Measurements from ENCODE around the gene ANKRD52. TPM values are rescaled to one million over a fixed set of nuclear protein-coding genes. Genes with fewer than 3 reads are reported as not detected.
A peak's percentile ranks its signal among the peaks of the same experiment; 100 is the strongest.
"Not testable (repeated sequence)": the region's sequence is repeated elsewhere in the genome, so short reads cannot be mapped to it uniquely, and the experiment has no call there.

ANKRD52 gene
- total RNA-seq, 1 donor from 2014 or later, result 56.1 TPM

DNA sequence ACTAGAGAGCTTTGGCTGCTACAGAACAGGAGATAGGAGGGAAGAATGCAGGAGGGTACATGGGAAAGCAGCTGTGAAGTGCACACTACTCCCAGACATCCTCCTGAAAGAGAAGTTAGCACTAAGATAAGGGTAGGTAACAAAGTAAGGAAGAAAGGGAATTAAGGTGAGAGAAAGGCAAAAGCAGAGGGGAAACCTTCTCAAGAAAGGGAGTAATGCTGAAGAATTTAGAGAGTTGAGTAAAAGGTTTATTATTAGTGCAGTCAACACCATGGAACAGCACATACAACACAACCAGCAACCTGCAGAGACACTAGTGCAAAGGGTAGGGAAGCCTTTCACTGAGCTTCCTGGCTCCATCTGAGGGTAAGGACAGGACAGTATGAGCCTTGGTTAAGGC lies 53.9 kb downstream of the ANKRD52 start:
- no peak for DNase-seq (ENCODE audit: extremely low spot score, unreplicated experiment)
- Mint-ChIP-seq H3K27me3 (no peaks in the 10 kb centered on the region), H3K27ac (no peak overlapping the region), H3K36me3 (peaks cover 12% of the 10 kb centered on the region), H3K4me3 (no peak overlapping the region), H3K4me1 (ENCODE audit: unreplicated experiment) (no peaks in the 10 kb centered on the region), H3K9me3 (no peaks in the 10 kb centered on the region)
- TF ChIP-seq, protein P1, sequence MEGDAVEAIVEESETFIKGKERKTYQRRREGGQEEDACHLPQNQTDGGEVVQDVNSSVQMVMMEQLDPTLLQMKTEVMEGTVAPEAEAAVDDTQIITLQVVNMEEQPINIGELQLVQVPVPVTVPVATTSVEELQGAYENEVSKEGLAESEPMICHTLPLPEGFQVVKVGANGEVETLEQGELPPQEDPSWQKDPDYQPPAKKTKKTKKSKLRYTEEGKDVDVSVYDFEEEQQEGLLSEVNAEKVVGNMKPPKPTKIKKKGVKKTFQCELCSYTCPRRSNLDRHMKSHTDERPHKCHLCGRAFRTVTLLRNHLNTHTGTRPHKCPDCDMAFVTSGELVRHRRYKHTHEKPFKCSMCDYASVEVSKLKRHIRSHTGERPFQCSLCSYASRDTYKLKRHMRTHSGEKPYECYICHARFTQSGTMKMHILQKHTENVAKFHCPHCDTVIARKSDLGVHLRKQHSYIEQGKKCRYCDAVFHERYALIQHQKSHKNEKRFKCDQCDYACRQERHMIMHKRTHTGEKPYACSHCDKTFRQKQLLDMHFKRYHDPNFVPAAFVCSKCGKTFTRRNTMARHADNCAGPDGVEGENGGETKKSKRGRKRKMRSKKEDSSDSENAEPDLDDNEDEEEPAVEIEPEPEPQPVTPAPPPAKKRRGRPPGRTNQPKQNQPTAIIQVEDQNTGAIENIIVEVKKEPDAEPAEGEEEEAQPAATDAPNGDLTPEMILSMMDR (conservative IDR thresholded peaks at IDR 0.05), result no peak

DNA sequence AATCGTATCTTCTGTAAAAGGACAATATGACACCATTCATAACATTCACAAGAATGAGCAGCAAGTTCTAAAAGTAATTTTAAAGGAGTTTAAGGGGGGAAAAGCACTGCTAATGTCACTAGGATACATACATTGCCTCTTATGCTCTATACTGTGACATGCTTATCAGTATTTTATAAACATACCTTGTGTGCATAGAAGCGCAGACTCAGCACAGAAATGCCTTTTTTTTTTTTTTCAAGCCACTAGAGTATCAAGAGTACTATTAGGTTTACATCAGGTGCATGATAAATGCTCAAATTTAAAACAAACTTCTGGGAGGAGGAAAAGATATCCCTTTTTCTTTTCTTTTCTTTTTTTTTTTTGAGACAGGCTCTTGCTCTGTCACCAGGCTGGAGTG lies 55.3 kb downstream of the ANKRD52 start:
- Mint-ChIP-seq H3K9me3 (no peaks in the 10 kb centered on the region), H3K27ac (no peak overlapping the region), H3K4me1 (ENCODE audit: unreplicated experiment) (no peaks in the 10 kb centered on the region), H3K36me3 (peaks cover 12% of the 10 kb centered on the region), H3K4me3 (no peak overlapping the region), H3K27me3 (no peaks in the 10 kb centered on the region)
- TF ChIP-seq, protein P1 (conservative IDR thresholded peaks at IDR 0.05), result no peak
- DNase-seq (ENCODE audit: extremely low spot score, unreplicated experiment), result no peak

DNA sequence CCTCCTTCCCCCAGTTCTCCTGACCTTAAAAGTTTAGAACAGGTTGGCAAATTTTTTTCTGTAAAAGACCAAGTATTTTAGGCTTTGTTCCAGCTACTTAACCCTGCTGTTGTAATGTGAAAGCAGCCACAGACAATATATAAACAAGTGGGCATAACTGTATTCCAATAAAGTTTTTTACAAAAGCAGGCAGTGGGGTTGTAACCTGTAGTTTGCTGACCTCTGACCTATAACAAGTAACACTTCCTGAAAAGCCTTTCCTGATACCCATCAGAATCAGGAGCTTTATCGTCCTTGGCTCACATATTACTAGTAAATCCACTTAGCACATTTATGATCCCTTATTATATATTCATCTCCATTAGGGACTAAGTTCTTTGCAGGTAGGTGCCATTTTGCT lies 55.8 kb downstream of the ANKRD52 start:
- Mint-ChIP-seq H3K27ac (no peak overlapping the region), H3K36me3 (peaks cover 9% of the 10 kb centered on the region), H3K9me3 (no peaks in the 10 kb centered on the region), H3K4me3 (no peak overlapping the region), H3K27me3 (no peaks in the 10 kb centered on the region), H3K4me1 (ENCODE audit: unreplicated experiment) (no peaks in the 10 kb centered on the region)
- TF ChIP-seq, protein P1 (conservative IDR thresholded peaks at IDR 0.05), result no peak
- DNase-seq (ENCODE audit: extremely low spot score, unreplicated experiment), result no peak

DNA sequence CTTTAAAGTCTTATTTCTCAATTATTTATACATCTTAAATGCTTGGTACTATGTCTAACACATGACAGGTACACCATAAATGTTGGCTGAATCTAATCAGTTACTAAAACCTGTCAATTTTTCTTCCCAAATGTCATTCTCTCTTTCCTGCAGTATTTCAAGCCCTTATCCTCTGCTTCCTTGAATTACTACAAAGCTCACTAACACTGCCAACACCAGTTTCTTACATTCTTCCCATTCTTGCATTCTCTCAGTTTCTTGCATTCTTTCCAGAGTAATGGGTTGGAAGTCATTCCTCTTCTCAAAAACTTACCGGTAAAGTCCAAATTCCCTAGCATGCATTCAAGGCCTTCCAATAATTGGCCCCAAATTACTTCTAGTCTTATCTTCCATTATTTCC lies 59.3 kb downstream of the ANKRD52 start:
- Mint-ChIP-seq H3K36me3 (no peaks in the 10 kb centered on the region), H3K27ac (peak overlapping the region; percentile 3), H3K4me3 (no peak overlapping the region), H3K9me3 (no peaks in the 10 kb centered on the region), H3K4me1 (ENCODE audit: unreplicated experiment) (no peaks in the 10 kb centered on the region), H3K27me3 (no peaks in the 10 kb centered on the region)
- DNase-seq (ENCODE audit: extremely low spot score, unreplicated experiment), result no peak
- TF ChIP-seq, protein P1 (conservative IDR thresholded peaks at IDR 0.05), result no peak

DNA sequence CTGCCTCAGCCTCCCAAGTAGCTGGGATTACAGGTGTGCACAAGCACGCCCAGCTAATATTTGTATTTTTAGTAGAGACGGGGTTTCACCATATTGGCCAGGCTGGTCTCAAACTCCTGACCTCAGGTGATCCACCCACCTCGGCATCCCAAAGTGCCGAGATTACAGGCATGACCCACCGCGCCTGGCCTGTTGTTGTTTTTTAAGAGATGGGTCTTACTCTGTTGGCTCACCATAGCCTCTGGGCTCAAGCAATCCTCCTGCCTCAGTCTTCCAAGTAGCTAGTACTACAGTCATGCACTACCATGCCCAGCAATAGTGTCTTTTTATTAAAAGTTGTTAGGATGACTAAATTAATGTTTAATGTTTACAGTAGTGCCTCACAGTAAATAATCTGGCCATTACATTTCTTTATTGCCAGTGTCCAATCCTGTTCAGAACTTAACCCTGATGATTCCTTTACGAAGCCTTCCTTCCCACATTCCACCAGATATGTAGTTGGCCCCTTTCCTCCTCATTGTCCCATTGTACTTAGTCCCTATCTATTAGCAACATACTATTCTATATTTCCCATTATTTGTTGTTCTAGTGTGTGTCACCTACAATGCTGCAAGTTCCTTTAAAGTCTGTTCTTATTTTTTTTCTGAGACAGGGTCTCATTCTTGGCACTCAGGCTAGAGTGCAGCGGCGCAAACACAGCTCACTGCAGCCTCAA lies 60.1 kb downstream of the ANKRD52 start:
- Mint-ChIP-seq H3K4me1 (ENCODE audit: unreplicated experiment) (peaks cover 2% of the 10 kb centered on the region), H3K9me3 (no peaks in the 10 kb centered on the region), H3K4me3 (no peak overlapping the region), H3K27me3 (no peaks in the 10 kb centered on the region), H3K27ac (no peak overlapping the region), H3K36me3 (peaks cover 4% of the 10 kb centered on the region)
- no peak for DNase-seq (ENCODE audit: extremely low spot score, unreplicated experiment)
- TF ChIP-seq, protein P1 (conservative IDR thresholded peaks at IDR 0.05), result no peak

DNA sequence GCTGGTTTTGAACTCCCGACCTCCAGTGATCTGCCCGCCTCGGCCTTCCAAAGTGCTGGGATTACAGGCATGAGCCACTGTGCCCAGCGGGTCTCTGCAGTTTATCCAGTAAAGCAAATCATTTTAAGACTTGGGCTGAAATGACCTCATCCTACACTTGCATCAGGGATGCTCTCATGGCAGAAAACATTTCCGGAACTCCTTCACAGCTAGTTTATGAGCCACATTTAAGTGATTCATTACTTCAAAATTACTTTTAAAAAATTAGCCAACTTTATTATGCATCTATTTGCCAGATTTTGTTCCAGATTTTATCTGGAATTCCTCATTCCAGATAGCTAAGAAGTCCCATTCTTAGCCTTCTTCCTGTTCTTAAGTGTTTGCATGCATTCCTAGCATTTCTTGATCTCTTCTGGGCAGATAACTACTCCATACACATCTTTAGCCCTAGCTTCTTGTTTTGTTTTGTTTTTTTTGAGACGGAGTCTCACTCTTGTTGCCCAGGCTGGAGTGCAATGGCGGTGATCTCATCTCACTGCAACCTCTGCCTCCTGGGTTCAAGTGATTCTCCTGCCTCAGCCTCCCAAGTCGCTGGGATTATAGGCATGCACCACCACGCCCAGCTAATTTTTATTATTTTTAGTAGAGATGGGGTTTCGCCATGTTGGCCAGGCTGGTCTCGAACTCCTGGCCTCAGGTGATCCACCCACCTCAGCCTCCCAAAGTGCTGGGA lies 61.2 kb downstream of the ANKRD52 start:
- H3K36me3 Mint-ChIP-seq; H3K9me3 Mint-ChIP-seq; DNase-seq (ENCODE audit: extremely low spot score, unreplicated experiment); H3K27ac Mint-ChIP-seq; H3K4me3 Mint-ChIP-seq; H3K27me3 Mint-ChIP-seq; H3K4me1 Mint-ChIP-seq (ENCODE audit: unreplicated experiment): not testable (repeated sequence)
